HEK293 (cell line): ENCODE results near the gene CLCNKA.
"Not testable (repeated sequence)": the region's sequence is repeated elsewhere in the genome, so short reads cannot be mapped to it uniquely, and the experiment has no call there.

Experiments
- CTCF ChIA-PET: fragments of 350-600 bp; formaldehyde crosslinking; extraction: SDS; loops from one replicate; lab custom pipeline; 2021; ENCODE audit warnings: antibody characterized with exemption; lab: Yijun Ruan, JAX
- POLR2A ChIA-PET: fragments of 300-600 bp; formaldehyde crosslinking; extraction: SDS; loops from one replicate; lab custom pipeline; 2020; ENCODE audit warnings: antibody characterized with exemption, inconsistent platforms; lab: Yijun Ruan, JAX
- H3K27ac ChIP-seq: fragments of 200-500 bp; sonication (Bioruptor generic); 2 replicates; pipeline ENCODE4 v1.5.1; 2014; ENCODE audit warnings: low read depth, low read length, control low read depth, inconsistent platforms; ENCODE audit errors: extremely low read depth
- H3K36me3 ChIP-seq, 2 experiments: fragments of 200-500 bp in 1 of 2; sonication (Bioruptor generic) in 1 of 2; 1 replicate in 1 of 2; 2 replicates in 1 of 2; pipeline ENCODE4 v1.5.1; 2014 to 2017; ENCODE audit warnings: inconsistent platforms in 2 of 2, low read length in 2 of 2; ENCODE audit not compliant: control insufficient read depth in 2 of 2, insufficient read depth in 1 of 2
- H3K4me1 ChIP-seq: fragments of 200-500 bp; sonication (Bioruptor generic); 2 replicates; pipeline ENCODE4 v1.5.1; 2014; ENCODE audit warnings: mild to moderate bottlenecking, low read length, inconsistent platforms; ENCODE audit not compliant: control insufficient read depth, insufficient read depth
- H3K4me3 ChIP-seq: 2 replicates; pipeline ENCODE4 v1.5.1; 2011; ENCODE audit warnings: low read depth, mild to moderate bottlenecking, control low read depth, low read length, moderate library complexity
- H3K9me3 ChIP-seq: fragments of 200-500 bp; sonication (Bioruptor generic); 2 replicates; pipeline ENCODE4 v1.5.1; 2014; ENCODE audit warnings: low read depth, low read length, inconsistent platforms; ENCODE audit not compliant: control insufficient read depth, insufficient read depth
- EGR2 ChIP-seq: fragments of 450-650 bp; formaldehyde crosslinking; IDR thresholded peaks from 2 replicates; pipeline ENCODE4 v1.5.1; 2016; ENCODE audit warnings: low read depth, missing biosample characterization, missing genetic modification characterization
- GLIS1 ChIP-seq: fragments of 450-650 bp; formaldehyde crosslinking; IDR thresholded peaks from 2 replicates; pipeline ENCODE4 v1.5.1; 2016; ENCODE audit warnings: missing biosample characterization, missing genetic modification characterization
- GLIS2 ChIP-seq: fragments of 450-650 bp; formaldehyde crosslinking; IDR thresholded peaks from 2 replicates; pipeline ENCODE4 v1.5.1; 2016; ENCODE audit warnings: missing biosample characterization, missing genetic modification characterization
- KLF1 ChIP-seq: fragments of 450-650 bp; formaldehyde crosslinking; IDR thresholded peaks from 2 replicates; pipeline ENCODE4 v1.5.1; 2016; ENCODE audit warnings: missing biosample characterization, missing genetic modification characterization
- KLF9 ChIP-seq: fragments of 450-650 bp; formaldehyde crosslinking; IDR thresholded peaks from 2 replicates; pipeline ENCODE4 v1.5.1; 2016; ENCODE audit warnings: missing biosample characterization, missing genetic modification characterization, low read depth
- SCRT1 ChIP-seq: fragments of 450-650 bp; formaldehyde crosslinking; IDR thresholded peaks from 2 replicates; pipeline ENCODE4 v1.5.1; 2016; ENCODE audit warnings: missing biosample characterization, missing genetic modification characterization, borderline replicate concordance
- SCRT2 ChIP-seq: fragments of 450-650 bp; formaldehyde crosslinking; IDR thresholded peaks from 2 replicates; pipeline ENCODE4 v1.5.1; 2016; ENCODE audit warnings: missing biosample characterization, missing genetic modification characterization
- SP2 ChIP-seq: fragments of 450-650 bp; formaldehyde crosslinking; IDR thresholded peaks from 2 replicates; pipeline ENCODE4 v1.5.1; 2016; ENCODE audit warnings: missing biosample characterization, missing genetic modification characterization
- ZFHX2 ChIP-seq: fragments of 450-650 bp; formaldehyde crosslinking; conservative IDR thresholded peaks from 2 replicates; pipeline ENCODE4 v1.5.1; 2016; ENCODE audit warnings: missing biosample characterization, missing genetic modification characterization
- ZNF248 ChIP-seq: fragments of 450-650 bp; formaldehyde crosslinking; IDR thresholded peaks from 2 replicates; pipeline ENCODE4 v1.5.1; 2017; ENCODE audit warnings: missing biosample characterization, missing genetic modification characterization
- ZNF473 ChIP-seq: fragments of 450-650 bp; formaldehyde crosslinking; IDR thresholded peaks from 2 replicates; pipeline ENCODE4 v1.5.1; 2017; ENCODE audit warnings: missing biosample characterization, missing genetic modification characterization
- ZNF501 ChIP-seq: fragments of 450-650 bp; formaldehyde crosslinking; IDR thresholded peaks from 2 replicates; pipeline ENCODE4 v1.5.1; 2016; ENCODE audit warnings: missing biosample characterization, missing genetic modification characterization
- ZNF510 ChIP-seq: fragments of 450-650 bp; formaldehyde crosslinking; IDR thresholded peaks from 2 replicates; pipeline ENCODE4 v1.5.1; 2018; ENCODE audit warnings: mild to moderate bottlenecking, missing genetic modification characterization, missing biosample characterization; ENCODE audit not compliant: insufficient replicate concordance
- ZNF514 ChIP-seq: fragments of 450-650 bp; formaldehyde crosslinking; IDR thresholded peaks from 2 replicates; pipeline ENCODE4 v1.5.1; 2016; ENCODE audit warnings: missing biosample characterization, missing genetic modification characterization
- ZNF654 ChIP-seq: fragments of 450-650 bp; formaldehyde crosslinking; IDR thresholded peaks from 2 replicates; pipeline ENCODE4 v1.5.1; 2016; ENCODE audit warnings: low read depth, missing biosample characterization, missing genetic modification characterization
- TF ChIP-seq, protein P1 (sequence below): fragments of 450-650 bp; formaldehyde crosslinking; IDR thresholded peaks from 2 replicates; pipeline ENCODE4 v1.5.1; 2016; ENCODE audit warnings: missing biosample characterization, missing genetic modification characterization
- TF ChIP-seq, protein P2 (sequence below): fragments of 450-650 bp; formaldehyde crosslinking; IDR thresholded peaks from 2 replicates; pipeline ENCODE4 v1.5.1; 2016; ENCODE audit warnings: missing biosample characterization, missing genetic modification characterization
- TF ChIP-seq, protein P3 (sequence below): fragments of 450-650 bp; formaldehyde crosslinking; IDR thresholded peaks from 2 replicates; pipeline ENCODE4 v1.5.1; 2016; ENCODE audit warnings: missing biosample characterization, missing genetic modification characterization
- TF ChIP-seq, protein P4 (sequence below): fragments of 450-650 bp; formaldehyde crosslinking; IDR thresholded peaks from 2 replicates; pipeline ENCODE4 v1.5.1; 2016; ENCODE audit warnings: missing biosample characterization, missing genetic modification characterization

CLCNKA gene

DNA sequence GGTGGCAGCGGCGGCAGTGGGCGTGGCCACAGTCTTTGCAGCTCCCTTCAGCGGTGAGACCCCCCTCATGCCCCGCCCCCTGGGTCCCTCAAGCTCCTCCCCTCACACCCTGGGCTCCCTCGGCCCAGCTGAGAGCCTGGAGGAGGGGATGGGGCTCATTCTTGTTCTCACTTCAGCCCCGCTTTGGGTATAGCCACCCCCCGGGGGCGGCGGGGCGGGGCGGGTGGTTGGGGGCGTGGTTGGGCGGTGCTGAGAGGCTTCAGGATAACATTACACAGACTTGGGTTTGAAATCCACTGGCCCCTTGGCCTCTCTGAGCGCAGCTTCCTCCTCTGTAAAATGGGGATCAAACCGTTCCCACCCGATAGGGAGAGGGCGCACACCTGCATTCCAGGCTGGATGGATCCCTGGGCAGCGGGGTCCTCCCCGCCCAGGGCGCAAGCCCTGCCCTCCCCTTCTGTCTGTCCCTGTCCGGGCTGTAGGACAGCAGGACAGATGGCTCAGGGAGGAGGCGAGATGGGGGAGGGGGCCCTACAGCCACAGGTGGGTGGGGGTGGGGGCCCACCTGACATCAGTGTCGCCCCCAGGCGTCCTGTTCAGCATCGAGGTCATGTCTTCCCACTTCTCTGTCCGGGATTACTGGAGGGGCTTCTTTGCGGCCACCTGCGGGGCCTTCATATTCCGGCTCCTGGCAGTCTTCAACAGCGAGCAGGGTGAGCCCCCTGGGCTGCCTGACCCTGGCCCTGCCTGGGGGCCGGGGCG lies 5.1 kb downstream of the CLCNKA start:
- Histone ChIP-seq H3K27ac (no peak overlapping the region), H3K36me3 (no peaks in the 10 kb centered on the region), H3K4me3 (no peak overlapping the region), H3K9me3 (no peaks in the 10 kb centered on the region), H3K4me1 (no peaks in the 10 kb centered on the region)
- CTCF ChIA-PET = interaction anchor here (0.6 to 1.9 kb wide), 3 partner anchors 12 to 19 kb away, joined by 3 to 8 read pairs (median 6); no protein-coding TSS in a partner anchor
- TF ChIP-seq KLF9 (tag by site-specific recombination) (peak; percentile 82), SP2 (tag by site-specific recombination) (peak; percentile 45), ZNF514 (tag by site-specific recombination) (no peak), GLIS2 (peak; percentile 28; the same call in 1 of the 2 replicates), ZNF248 (tag by site-specific recombination) (no peak), ZNF654 (tag by site-specific recombination) (no peak), KLF1 (tag by site-specific recombination) (peak; percentile 76), SCRT2 (tag by site-specific recombination) (peak; percentile 83), SCRT1 (tag by site-specific recombination) (peak; percentile 46; the same call in 1 of the 2 replicates), EGR2 (0 out of 2 replicates have a peak, but pooled peaks have one; percentile 12), GLIS1 (tag by site-specific recombination) (peak; percentile 61), ZNF501 (tag by site-specific recombination) (no peak), ZFHX2 (tag by site-specific recombination) (0 out of 2 replicates have a peak, but pooled peaks have one; percentile 9)
- TF ChIP-seq, protein P1, sequence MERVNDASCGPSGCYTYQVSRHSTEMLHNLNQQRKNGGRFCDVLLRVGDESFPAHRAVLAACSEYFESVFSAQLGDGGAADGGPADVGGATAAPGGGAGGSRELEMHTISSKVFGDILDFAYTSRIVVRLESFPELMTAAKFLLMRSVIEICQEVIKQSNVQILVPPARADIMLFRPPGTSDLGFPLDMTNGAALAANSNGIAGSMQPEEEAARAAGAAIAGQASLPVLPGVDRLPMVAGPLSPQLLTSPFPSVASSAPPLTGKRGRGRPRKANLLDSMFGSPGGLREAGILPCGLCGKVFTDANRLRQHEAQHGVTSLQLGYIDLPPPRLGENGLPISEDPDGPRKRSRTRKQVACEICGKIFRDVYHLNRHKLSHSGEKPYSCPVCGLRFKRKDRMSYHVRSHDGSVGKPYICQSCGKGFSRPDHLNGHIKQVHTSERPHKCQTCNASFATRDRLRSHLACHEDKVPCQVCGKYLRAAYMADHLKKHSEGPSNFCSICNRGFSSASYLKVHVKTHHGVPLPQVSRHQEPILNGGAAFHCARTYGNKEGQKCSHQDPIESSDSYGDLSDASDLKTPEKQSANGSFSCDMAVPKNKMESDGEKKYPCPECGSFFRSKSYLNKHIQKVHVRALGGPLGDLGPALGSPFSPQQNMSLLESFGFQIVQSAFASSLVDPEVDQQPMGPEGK = peak; percentile 68
- POLR2A ChIA-PET = interaction anchor here (0.7 kb wide), 1 partner anchor 362 kb away, joined by 5 read pairs; no protein-coding TSS in a partner anchor

DNA sequence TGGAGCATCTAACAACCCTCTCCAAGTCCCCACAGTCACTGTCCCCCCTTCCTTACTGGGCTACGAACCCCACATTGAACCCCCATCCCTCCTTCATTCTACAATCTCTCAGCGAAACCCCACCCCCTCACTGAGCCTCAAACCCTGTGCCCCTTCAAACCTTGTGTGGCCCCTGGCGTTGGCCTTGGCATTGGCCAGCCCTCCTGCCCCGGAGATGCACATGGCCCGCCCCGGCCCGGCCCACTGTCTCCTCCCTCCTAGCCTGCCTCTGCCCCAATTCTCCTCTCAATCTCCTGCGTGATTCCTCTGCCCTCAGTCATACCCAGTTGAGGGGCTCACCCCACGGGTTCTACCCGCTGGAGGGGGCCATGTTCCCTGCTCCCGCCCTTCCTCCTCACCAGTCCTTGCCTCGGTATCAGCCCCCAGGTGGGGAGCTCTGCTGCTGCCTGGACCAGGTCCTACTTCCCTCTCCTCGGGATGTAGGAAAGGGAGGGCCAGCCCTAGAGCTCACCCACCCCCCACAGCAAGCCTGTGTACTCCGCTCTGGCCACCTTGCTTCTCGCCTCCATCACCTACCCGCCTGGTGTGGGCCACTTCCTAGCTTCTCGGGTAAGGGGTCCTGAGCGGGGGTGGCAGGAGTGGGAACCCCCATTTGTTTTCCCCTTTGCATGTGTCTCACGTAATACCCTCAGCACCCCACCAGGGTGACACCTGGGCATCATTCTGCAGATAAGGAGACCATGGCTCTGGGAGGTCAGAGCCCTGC lies 6.6 kb downstream of the CLCNKA start:
- H3K27ac ChIP-seq = no peak overlapping the region
- no peaks in the 10 kb centered on the region for H3K4me1 ChIP-seq
- no peak overlapping the region for H3K4me3 ChIP-seq
- TF ChIP-seq ZNF510 (tag by site-specific recombination) (no peak), GLIS2 (peak; percentile 47), SP2 (tag by site-specific recombination) (peak; percentile 46), ZNF473 (tag by site-specific recombination) (no peak)
- TF ChIP-seq, protein P2, sequence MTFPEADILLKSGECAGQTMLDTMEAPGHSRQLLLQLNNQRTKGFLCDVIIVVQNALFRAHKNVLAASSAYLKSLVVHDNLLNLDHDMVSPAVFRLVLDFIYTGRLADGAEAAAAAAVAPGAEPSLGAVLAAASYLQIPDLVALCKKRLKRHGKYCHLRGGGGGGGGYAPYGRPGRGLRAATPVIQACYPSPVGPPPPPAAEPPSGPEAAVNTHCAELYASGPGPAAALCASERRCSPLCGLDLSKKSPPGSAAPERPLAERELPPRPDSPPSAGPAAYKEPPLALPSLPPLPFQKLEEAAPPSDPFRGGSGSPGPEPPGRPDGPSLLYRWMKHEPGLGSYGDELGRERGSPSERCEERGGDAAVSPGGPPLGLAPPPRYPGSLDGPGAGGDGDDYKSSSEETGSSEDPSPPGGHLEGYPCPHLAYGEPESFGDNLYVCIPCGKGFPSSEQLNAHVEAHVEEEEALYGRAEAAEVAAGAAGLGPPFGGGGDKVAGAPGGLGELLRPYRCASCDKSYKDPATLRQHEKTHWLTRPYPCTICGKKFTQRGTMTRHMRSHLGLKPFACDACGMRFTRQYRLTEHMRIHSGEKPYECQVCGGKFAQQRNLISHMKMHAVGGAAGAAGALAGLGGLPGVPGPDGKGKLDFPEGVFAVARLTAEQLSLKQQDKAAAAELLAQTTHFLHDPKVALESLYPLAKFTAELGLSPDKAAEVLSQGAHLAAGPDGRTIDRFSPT (tag by site-specific recombination) = peak; percentile 46
- TF ChIP-seq, protein P3, sequence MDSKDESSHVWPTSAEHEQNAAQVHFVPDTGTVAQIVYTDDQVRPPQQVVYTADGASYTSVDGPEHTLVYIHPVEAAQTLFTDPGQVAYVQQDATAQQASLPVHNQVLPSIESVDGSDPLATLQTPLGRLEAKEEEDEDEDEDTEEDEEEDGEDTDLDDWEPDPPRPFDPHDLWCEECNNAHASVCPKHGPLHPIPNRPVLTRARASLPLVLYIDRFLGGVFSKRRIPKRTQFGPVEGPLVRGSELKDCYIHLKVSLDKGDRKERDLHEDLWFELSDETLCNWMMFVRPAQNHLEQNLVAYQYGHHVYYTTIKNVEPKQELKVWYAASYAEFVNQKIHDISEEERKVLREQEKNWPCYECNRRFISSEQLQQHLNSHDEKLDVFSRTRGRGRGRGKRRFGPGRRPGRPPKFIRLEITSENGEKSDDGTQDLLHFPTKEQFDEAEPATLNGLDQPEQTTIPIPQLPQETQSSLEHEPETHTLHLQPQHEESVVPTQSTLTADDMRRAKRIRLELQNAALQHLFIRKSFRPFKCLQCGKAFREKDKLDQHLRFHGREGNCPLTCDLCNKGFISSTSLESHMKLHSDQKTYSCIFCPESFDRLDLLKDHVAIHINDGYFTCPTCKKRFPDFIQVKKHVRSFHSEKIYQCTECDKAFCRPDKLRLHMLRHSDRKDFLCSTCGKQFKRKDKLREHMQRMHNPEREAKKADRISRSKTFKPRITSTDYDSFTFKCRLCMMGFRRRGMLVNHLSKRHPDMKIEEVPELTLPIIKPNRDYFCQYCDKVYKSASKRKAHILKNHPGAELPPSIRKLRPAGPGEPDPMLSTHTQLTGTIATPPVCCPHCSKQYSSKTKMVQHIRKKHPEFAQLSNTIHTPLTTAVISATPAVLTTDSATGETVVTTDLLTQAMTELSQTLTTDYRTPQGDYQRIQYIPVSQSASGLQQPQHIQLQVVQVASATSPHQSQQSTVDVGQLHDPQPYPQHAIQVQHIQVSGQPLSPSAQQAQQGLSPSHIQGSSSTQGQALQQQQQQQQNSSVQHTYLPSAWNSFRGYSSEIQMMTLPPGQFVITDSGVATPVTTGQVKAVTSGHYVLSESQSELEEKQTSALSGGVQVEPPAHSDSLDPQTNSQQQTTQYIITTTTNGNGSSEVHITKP (tag by site-specific recombination) = peak; percentile 59
- TF ChIP-seq, protein P4, sequence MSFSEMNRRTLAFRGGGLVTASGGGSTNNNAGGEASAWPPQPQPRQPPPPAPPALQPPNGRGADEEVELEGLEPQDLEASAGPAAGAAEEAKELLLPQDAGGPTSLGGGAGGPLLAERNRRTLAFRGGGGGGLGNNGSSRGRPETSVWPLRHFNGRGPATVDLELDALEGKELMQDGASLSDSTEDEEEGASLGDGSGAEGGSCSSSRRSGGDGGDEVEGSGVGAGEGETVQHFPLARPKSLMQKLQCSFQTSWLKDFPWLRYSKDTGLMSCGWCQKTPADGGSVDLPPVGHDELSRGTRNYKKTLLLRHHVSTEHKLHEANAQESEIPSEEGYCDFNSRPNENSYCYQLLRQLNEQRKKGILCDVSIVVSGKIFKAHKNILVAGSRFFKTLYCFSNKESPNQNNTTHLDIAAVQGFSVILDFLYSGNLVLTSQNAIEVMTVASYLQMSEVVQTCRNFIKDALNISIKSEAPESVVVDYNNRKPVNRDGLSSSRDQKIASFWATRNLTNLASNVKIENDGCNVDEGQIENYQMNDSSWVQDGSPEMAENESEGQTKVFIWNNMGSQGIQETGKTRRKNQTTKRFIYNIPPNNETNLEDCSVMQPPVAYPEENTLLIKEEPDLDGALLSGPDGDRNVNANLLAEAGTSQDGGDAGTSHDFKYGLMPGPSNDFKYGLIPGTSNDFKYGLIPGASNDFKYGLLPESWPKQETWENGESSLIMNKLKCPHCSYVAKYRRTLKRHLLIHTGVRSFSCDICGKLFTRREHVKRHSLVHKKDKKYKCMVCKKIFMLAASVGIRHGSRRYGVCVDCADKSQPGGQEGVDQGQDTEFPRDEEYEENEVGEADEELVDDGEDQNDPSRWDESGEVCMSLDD (tag by site-specific recombination) = 0 out of 2 replicates have a peak, but pooled peaks have one; percentile 18
- TF ChIP-seq, all 188 proteins: peak for 5
- Histone ChIP-seq H3K36me3 (no peaks in the 10 kb centered on the region), H3K9me3 (no peaks in the 10 kb centered on the region)
- ChIA-PET CTCF (no interaction called here), POLR2A (no interaction called here)

DNA sequence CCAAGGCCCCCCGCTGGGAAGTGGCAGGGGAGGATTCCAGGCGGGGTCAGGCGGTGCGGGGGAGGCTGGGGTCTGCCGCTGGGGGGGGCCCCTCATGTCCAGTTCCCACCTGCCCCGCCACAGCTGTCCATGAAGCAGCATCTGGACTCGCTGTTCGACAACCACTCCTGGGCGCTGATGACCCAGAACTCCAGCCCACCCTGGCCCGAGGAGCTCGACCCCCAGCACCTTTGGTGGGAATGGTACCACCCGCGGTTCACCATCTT lies 7.1 kb downstream of the CLCNKA start:
- H3K4me1 ChIP-seq, H3K27ac ChIP-seq, H3K9me3 ChIP-seq, H3K4me3 ChIP-seq, CTCF ChIA-PET, POLR2A ChIA-PET, H3K36me3 ChIP-seq: not testable (repeated sequence)
